GM10248 (cell line): Measurements from ENCODE around the gene CAPZB.

Source experiments
- CTCF ChIA-PET: fragments of 300-600 bp; sonication (Branson Sonifier 250); formaldehyde crosslinking; extraction: SDS; loops from one replicate; lab custom pipeline; 2021; ENCODE audit warnings: antibody characterized with exemption; lab: Yijun Ruan, JAX
- POLR2A ChIA-PET: fragments of 350-650 bp; sonication (Branson Sonifier 250); formaldehyde crosslinking; extraction: SDS; loops from one replicate; lab custom pipeline; 2020; ENCODE audit warnings: antibody characterized with exemption; lab: Yijun Ruan, JAX
- DNase-seq: peaks from one replicate; pipeline ENCODE4 v3.0.0; 2012; ENCODE audit errors: extremely low spot score
- TF ChIP-seq, protein P1 (sequence below): IDR thresholded peaks from 2 replicates; pipeline ENCODE4 v1.5.1; 2012; ENCODE audit warnings: mild to moderate bottlenecking, low read depth; ENCODE audit errors: extremely low read depth, missing control alignments, control extremely low read depth

Gene CAPZB

DNA sequence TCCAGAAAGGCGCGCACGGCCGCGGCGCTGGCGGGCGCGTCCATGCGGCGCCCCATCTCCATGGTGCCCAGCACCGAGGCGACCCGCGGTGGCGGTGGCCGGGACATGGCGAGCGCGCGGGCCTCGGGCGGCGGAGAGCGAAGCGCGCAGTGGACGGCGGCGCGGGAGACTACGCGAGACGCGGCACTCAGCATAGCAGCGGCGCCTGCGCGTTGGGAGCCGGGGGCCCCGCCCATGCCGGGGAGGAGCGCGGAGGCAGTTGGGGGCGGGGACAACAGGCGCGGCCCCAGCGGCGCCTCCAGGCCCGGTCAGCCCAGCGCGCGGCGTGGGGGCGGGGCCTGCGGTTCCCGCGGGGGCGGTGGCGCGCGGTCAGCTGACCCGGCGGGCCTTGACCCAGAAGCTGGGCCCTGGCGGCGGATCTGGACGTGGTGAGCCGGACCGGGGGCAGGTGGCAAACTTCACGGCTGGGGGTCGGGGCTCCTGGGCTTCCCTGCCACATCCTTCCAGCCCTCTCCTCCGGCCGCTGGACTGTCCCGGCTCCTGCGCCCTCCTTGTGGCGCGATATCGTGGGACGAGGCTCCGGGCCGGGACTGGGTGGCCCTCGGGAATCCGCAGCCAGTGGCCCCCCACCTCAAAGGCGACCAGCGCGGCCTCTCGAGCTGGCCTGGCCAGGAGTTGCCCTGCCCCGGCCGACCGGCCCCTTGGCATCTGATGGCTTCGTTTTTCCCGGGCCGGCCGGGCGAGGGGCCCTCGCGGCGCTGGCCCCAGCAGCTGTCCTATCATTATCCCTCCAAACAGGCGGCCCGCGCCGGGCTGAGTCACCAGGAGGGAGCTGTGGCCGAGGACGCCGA is 173.2 kb downstream of the CAPZB start, which contains the start of the genes AKR7A2 and SLC66A1:
TSS of gene AKR7A2 (minus strand) at position 214 of the 851 bp plus-strand sequence. CDS start at position 194, 20 bp downstream.
TSS of gene SLC66A1 (plus strand) at position 396 of the 851 bp plus-strand sequence. CDS start 5,352 bp downstream, outside the sequence.
- TF ChIP-seq, protein P1, sequence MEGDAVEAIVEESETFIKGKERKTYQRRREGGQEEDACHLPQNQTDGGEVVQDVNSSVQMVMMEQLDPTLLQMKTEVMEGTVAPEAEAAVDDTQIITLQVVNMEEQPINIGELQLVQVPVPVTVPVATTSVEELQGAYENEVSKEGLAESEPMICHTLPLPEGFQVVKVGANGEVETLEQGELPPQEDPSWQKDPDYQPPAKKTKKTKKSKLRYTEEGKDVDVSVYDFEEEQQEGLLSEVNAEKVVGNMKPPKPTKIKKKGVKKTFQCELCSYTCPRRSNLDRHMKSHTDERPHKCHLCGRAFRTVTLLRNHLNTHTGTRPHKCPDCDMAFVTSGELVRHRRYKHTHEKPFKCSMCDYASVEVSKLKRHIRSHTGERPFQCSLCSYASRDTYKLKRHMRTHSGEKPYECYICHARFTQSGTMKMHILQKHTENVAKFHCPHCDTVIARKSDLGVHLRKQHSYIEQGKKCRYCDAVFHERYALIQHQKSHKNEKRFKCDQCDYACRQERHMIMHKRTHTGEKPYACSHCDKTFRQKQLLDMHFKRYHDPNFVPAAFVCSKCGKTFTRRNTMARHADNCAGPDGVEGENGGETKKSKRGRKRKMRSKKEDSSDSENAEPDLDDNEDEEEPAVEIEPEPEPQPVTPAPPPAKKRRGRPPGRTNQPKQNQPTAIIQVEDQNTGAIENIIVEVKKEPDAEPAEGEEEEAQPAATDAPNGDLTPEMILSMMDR, result no peak
- ChIA-PET CTCF (interaction anchor here (2.9 kb wide), 1 partner anchor 30 kb away, joined by 11 read pairs; no protein-coding TSS in a partner anchor), POLR2A (interaction anchor here (0.6 to 1.0 kb wide), 2 partner anchors 18 to 1980 kb away, joined by 3 to 5 read pairs; no protein-coding TSS in a partner anchor)
- DNase-seq, result peak; percentile 100

DNA sequence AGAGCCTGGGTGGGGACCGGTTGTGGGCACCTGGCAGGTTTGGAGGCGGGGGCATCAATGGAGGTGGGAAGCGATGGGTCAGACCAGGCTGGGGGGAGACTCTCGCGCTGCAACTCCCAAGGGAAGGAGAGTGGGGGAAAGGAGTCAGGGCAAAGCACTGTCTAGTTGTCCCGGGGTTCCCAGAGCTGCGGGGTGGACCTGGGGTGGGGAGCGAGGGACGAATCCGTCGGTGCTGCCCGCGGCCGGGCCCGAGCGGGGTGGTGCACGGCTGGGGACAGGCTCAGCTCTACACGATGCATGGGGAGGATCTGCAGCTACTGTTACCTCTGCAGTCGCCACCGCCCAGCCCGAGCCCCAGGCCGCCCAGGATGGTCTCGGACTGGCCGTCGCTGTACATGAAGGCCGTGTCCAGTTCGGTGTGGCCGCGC is 173.8 kb downstream of the CAPZB start:
- ChIA-PET CTCF (interaction anchor here (2.9 kb wide), 1 partner anchor 31 kb away, joined by 11 read pairs; no protein-coding TSS in a partner anchor), POLR2A (no interaction called here)
- TF ChIP-seq, protein P1, result no peak
- DNase-seq, result peak; percentile 32

DNA sequence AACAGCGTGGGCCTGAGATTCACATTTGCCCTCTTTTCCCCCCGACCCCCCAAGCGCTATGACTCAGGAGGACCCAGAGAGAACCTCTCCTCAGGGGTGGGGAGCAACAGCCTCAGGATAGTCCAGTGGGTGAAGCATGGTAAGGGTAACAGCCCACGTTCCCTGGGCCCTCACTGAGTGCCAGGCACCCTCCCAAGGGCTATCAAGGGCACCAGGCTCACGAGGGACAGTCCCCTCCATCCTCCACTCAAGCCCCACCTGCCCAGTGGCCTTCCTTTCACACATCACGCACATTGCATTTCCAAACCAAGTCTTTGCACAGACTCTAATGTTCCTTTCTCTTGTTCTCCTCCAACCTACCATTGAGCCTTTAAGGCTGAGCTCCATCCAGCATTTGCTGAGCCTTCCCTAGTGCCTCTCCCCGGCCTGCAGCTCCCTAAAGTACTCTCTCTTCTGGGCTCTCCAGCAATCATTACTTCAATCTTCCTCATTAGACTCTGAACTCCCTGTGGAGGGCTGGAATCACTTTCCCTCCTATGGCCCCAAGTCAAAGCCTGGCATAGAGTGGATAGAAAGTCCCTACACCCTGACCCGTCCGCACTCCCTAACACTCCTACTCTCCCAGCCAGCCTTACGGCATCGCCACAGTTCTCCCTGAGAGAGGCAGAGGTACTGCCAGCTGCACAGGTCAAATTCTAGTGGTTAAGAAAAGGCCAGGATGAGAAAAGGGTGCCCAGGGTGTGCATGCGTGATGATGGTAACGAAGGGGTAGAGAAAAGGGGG is 174.4 kb downstream of the CAPZB start:
- CTCF ChIA-PET, result interaction anchor here (2.9 kb wide), 1 partner anchor 31 kb away, joined by 11 read pairs; no protein-coding TSS in a partner anchor
- TF ChIP-seq, protein P1, result no peak
- POLR2A ChIA-PET, result no interaction called here
- peak; percentile 21 for DNase-seq

DNA sequence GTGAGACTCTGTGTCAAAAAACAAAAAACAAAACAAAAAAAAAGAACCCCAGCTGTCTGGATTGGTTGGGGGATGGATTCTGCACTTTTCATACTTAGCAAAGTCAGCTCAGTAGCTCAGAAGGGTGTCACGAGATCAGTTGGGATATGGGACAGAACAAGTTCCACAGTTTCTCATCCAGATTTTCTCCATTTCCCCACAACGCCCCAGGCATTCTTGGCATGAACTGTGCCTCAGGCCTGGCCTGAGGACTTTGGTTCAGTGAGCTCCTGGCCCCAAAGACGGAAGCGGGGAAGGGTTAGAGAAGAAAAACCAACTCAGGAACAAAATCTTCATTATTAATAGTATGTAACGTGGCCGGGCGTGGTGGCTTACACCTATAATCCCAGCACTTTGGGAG is 175.3 kb downstream of the CAPZB start:
- no peak for DNase-seq
- TF ChIP-seq, protein P1, result no peak
- CTCF ChIA-PET, result interaction anchor here (0.7 kb wide), 1 partner anchor 446 kb away, joined by 3 read pairs; no protein-coding TSS in a partner anchor
- POLR2A ChIA-PET, result no interaction called here

DNA sequence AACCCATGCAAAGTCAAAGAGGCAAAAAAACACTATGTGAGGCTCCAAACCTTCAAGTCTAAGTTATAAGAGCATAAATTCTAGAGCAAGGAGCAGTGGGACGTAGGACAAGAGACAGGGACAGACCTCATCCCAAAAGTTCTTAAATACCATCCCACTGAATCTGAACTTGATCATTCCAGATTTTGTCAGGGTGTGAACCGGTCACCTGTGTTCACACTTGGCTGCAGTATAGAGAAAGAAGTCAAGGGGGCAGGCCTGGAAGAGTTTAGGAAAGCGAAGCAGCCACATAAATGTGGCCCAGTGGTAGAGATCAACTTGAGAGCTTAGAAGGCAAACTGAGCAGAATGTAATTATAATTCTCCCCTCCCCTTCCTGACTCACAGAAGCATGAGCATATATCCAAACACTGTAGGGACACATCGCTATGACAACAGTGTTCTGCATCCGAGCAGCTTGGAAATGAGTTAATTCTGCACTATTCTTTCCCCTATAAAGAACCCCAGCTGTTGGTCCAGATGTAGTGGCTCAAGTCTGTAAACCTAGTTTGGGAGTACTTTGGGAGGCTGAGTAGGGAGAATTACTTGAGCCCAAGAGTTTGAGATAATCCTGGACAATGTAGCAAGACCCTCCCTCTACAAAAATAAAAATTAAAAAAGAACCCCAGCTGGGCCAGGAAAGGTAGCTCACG is 176.1 kb downstream of the CAPZB start:
- CTCF ChIA-PET, result no interaction called here
- DNase-seq, result no peak
- TF ChIP-seq, protein P1, result no peak
- POLR2A ChIA-PET, result no interaction called here

DNA sequence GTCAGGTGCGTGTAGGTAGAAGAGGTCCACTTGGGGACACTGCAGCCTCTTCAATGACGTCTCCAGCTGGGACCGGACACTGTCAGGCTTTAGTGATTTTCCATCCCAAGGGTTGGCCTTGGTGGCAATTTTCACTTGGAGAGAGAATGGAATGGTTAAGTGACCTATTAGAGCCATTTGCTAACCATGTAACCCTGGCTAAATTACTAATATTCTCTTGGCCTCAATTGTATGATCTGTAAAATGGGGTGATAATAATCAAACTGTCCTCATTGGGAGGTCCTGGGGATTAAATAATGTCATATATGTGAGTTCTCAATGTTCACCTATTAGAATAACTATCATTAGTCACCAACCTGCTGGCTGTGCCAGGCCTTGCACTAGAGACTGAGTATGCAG is 176.8 kb downstream of the CAPZB start:
- ChIA-PET CTCF (no interaction called here), POLR2A (no interaction called here)
- TF ChIP-seq, protein P1, result no peak
- DNase-seq, result no peak
